Measurements from ENCODE around the gene PMPCA.

Gene PMPCA

DNA sequence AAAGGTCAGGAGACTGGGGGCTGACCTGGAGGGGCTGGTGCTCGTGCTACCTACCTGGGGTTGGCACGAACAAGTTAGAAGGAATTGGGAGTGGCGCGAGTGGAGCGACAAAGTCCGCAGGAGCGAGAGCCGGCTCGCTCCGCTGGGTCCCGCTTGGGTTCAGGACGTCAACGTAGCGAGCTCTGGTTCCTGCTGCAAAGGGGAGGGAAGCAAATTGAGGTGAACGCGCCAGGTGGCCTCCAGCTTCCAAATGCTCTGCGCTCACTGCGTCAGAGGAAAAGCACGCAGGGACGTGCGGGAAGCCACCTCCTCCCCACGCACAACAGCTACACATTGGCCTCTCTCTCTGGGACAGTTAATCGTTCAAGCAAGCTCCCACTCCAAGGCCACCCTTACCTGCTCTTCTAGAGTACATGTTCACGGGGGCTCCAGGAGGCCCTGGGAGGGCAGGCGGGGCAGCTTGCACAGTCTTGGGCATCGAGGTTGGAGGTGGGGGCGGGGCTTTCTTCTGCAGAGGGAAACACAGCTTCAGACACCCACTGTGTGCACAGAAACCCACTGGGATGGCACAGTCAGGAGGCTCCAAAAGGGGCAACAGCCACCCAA is 36.8 kb downstream of the PMPCA start:
- Histone ChIP-seq H3K4me1 (ENCODE audit: control insufficient read depth, insufficient read depth, low read length) (no peaks in the 10 kb centered on the region), H3K9me3 (ENCODE audit: control insufficient read depth, low read length) (no peaks in the 10 kb centered on the region), H3K4me3 (ENCODE audit: low read length) (no peak overlapping the region), H3K36me3 (ENCODE audit: control insufficient read depth, insufficient read depth, low read length) (peaks cover 24% of the 10 kb centered on the region), H3K27me3 (ENCODE audit: control insufficient read depth, insufficient read depth, low read length) (no peaks in the 10 kb centered on the region), H3K9ac (ENCODE audit: low read length) (no peak overlapping the region)

- no peak overlapping the region for H3K9ac ChIP-seq (ENCODE audit: low read length)
- no peaks in the 10 kb centered on the region for H3K27me3 ChIP-seq (ENCODE audit: control insufficient read depth, insufficient read depth, low read length)
- no peak overlapping the region for H3K4me3 ChIP-seq (ENCODE audit: low read length)
- no peaks in the 10 kb centered on the region for H3K9me3 ChIP-seq (ENCODE audit: control insufficient read depth, low read length)
- H3K36me3 ChIP-seq (ENCODE audit: control insufficient read depth, insufficient read depth, low read length): peaks cover 26% of the 10 kb centered on the region
- H3K4me1 ChIP-seq (ENCODE audit: control insufficient read depth, insufficient read depth, low read length): no peaks in the 10 kb centered on the region
Measured at GRCh38 chr9:136448655-136449054, 38.2 kb downstream of the PMPCA start.

- Histone ChIP-seq H3K4me3 (ENCODE audit: low read length) (no peak overlapping the region), H3K27me3 (ENCODE audit: control insufficient read depth, insufficient read depth, low read length) (no peaks in the 10 kb centered on the region), H3K36me3 (ENCODE audit: control insufficient read depth, insufficient read depth, low read length) (peaks cover 53% of the 10 kb centered on the region), H3K9ac (ENCODE audit: low read length) (no peak overlapping the region), H3K4me1 (ENCODE audit: control insufficient read depth, insufficient read depth, low read length) (no peaks in the 10 kb centered on the region), H3K9me3 (ENCODE audit: control insufficient read depth, low read length) (no peaks in the 10 kb centered on the region)
Measured at GRCh38 chr9:136451221-136451877, 40.9 kb downstream of the PMPCA start.

- Histone ChIP-seq H3K4me3 (ENCODE audit: low read length) (no peak overlapping the region), H3K9ac (ENCODE audit: low read length) (no peak overlapping the region), H3K4me1 (ENCODE audit: control insufficient read depth, insufficient read depth, low read length) (no peaks in the 10 kb centered on the region), H3K36me3 (ENCODE audit: control insufficient read depth, insufficient read depth, low read length) (peaks cover 55% of the 10 kb centered on the region), H3K9me3 (ENCODE audit: control insufficient read depth, low read length) (no peaks in the 10 kb centered on the region), H3K27me3 (ENCODE audit: control insufficient read depth, insufficient read depth, low read length) (no peaks in the 10 kb centered on the region)
Measured at GRCh38 chr9:136453326-136453725, 42.9 kb downstream of the PMPCA start.

DNA sequence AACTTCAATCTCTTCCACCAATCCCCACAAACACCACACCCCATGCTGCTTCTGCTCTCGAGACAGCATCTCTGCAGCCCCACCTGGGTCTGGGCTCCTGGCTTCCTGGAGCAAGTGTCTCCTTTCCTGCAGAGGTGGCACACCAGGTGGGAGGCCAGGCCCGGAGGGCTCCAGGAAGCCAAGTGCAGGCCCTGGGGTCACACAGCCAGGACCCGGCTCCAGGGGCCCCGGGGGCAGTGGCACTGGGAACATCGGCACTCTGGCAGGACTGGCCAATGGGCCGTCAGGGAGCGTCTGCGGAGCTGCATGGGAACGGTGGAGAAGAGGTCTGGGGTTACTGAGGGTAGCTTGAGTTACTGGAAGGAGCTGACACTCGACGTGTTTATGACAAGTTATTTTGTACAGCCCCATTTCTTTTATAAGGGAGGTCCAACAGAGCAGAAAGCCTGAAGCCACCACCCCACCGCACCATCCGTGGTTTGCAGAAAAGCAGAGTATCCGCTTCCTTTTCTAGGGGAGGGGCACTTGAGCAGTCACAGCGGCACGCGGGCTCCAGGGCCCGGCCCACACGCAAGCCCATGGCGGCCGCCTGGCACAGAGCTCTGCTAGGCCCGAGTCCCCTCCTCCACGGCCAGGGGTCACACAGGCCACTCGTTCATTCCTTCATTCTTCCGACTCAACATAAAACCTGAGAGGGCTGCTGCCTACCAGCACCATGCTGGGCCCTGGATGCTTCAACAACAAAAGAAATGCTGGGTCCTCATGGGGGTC is 43.8 kb downstream of the PMPCA start:
- H3K27me3 ChIP-seq (ENCODE audit: control insufficient read depth, insufficient read depth, low read length): no peaks in the 10 kb centered on the region
- peaks cover 55% of the 10 kb centered on the region for H3K36me3 ChIP-seq (ENCODE audit: control insufficient read depth, insufficient read depth, low read length)
- H3K4me1 ChIP-seq (ENCODE audit: control insufficient read depth, insufficient read depth, low read length): no peaks in the 10 kb centered on the region
- H3K9me3 ChIP-seq (ENCODE audit: control insufficient read depth, low read length): no peaks in the 10 kb centered on the region
- H3K9ac ChIP-seq (ENCODE audit: low read length): no peak overlapping the region
- H3K4me3 ChIP-seq (ENCODE audit: low read length): no peak overlapping the region

- Histone ChIP-seq H3K4me3 (ENCODE audit: low read length) (no peak overlapping the region), H3K36me3 (ENCODE audit: control insufficient read depth, insufficient read depth, low read length) (peaks cover 57% of the 10 kb centered on the region), H3K9ac (ENCODE audit: low read length) (no peak overlapping the region), H3K27me3 (ENCODE audit: control insufficient read depth, insufficient read depth, low read length) (no peaks in the 10 kb centered on the region), H3K4me1 (ENCODE audit: control insufficient read depth, insufficient read depth, low read length) (no peaks in the 10 kb centered on the region), H3K9me3 (ENCODE audit: control insufficient read depth, low read length) (no peaks in the 10 kb centered on the region)
Measured at GRCh38 chr9:136455043-136456002, 44.9 kb downstream of the PMPCA start.

DNA sequence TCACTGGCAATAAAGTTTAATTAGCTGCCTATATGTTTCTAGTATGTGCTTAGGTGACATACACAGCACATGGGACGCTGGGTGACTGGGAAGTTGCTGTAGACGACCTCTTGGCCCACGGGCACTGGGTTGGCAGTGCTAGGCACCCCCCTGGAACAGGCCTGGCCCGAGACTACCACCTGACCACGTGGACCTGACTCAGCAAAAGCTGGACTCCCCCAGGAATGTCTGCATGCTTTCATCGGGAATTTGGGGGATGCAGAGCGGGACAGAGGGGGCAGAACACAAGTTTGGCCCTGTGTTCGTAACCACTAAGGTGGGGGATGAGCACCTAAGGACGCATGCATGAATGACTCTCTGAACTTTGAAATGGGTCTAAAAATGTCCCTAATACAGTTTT is 45.8 kb downstream of the PMPCA start:
- Histone ChIP-seq H3K27me3 (ENCODE audit: control insufficient read depth, insufficient read depth, low read length) (no peaks in the 10 kb centered on the region), H3K4me1 (ENCODE audit: control insufficient read depth, insufficient read depth, low read length) (no peaks in the 10 kb centered on the region), H3K36me3 (ENCODE audit: control insufficient read depth, insufficient read depth, low read length) (peaks cover 56% of the 10 kb centered on the region), H3K9ac (ENCODE audit: low read length) (no peak overlapping the region), H3K9me3 (ENCODE audit: control insufficient read depth, low read length) (no peaks in the 10 kb centered on the region), H3K4me3 (ENCODE audit: low read length) (no peak overlapping the region)

- H3K36me3 ChIP-seq (ENCODE audit: control insufficient read depth, insufficient read depth, low read length): peaks cover 58% of the 10 kb centered on the region
- no peaks in the 10 kb centered on the region for H3K27me3 ChIP-seq (ENCODE audit: control insufficient read depth, insufficient read depth, low read length)
- H3K9me3 ChIP-seq (ENCODE audit: control insufficient read depth, low read length): no peaks in the 10 kb centered on the region
- H3K9ac ChIP-seq (ENCODE audit: low read length): no peak overlapping the region
- H3K4me3 ChIP-seq (ENCODE audit: low read length): no peak overlapping the region
- H3K4me1 ChIP-seq (ENCODE audit: control insufficient read depth, insufficient read depth, low read length): no peaks in the 10 kb centered on the region
Measured at GRCh38 chr9:136457326-136457725, 46.9 kb downstream of the PMPCA start.

DNA sequence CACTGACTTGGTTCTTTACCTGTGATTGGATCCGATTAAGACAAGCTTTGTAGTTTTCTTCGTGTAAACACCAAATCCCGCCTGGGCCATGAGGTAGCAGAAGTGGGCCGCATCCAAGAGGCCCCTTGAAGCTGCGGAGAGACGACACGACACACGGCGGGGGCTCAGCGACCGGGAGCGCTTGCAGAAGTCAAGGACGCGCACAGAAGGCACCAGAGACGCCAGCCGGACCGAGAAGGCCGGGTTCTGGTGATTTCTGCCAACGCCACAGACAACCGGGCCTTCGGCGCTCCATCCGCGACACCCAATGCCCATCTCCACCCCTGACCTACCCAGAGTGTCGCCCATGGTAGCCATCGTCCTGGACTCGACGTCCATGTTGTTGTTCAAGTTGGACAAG is 49.0 kb downstream of the PMPCA start:
- Histone ChIP-seq H3K4me1 (ENCODE audit: control insufficient read depth, insufficient read depth, low read length) (no peaks in the 10 kb centered on the region), H3K9me3 (ENCODE audit: control insufficient read depth, low read length) (no peaks in the 10 kb centered on the region), H3K27me3 (ENCODE audit: control insufficient read depth, insufficient read depth, low read length) (no peaks in the 10 kb centered on the region), H3K36me3 (ENCODE audit: control insufficient read depth, insufficient read depth, low read length) (peaks cover 64% of the 10 kb centered on the region), H3K9ac (ENCODE audit: low read length) (no peak overlapping the region), H3K4me3 (ENCODE audit: low read length) (no peak overlapping the region)

- no peaks in the 10 kb centered on the region for H3K27me3 ChIP-seq (ENCODE audit: control insufficient read depth, insufficient read depth, low read length)
- no peak overlapping the region for H3K4me3 ChIP-seq (ENCODE audit: low read length)
- no peaks in the 10 kb centered on the region for H3K4me1 ChIP-seq (ENCODE audit: control insufficient read depth, insufficient read depth, low read length)
- H3K9me3 ChIP-seq (ENCODE audit: control insufficient read depth, low read length): no peaks in the 10 kb centered on the region
- peaks cover 49% of the 10 kb centered on the region for H3K36me3 ChIP-seq (ENCODE audit: control insufficient read depth, insufficient read depth, low read length)
- no peak overlapping the region for H3K9ac ChIP-seq (ENCODE audit: low read length)
Measured at GRCh38 chr9:136460772-136461325, 50.4 kb downstream of the PMPCA start.

DNA sequence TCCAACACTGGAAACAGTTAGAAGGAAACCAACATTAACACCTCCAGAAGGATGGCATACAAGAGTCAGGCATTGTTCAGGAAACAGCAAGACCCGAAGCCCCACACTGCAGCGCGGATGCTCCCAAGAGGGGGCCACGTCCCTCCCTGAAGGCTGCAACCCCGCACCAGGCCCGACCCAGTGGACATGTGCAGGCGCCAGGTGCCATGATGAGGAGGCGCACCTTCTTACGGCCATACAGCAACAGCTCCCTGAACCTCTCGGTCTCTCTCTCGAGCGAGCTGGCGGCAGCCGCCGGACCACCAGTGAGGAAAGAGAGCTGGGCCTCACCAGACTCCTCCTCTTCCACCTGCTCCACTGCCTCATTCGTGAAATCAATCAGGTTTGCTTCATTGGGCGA is 52.2 kb downstream of the PMPCA start:
- no peaks in the 10 kb centered on the region for H3K4me1 ChIP-seq (ENCODE audit: control insufficient read depth, insufficient read depth, low read length)
- H3K9ac ChIP-seq (ENCODE audit: low read length): no peak overlapping the region
- H3K9me3 ChIP-seq (ENCODE audit: control insufficient read depth, low read length): no peaks in the 10 kb centered on the region
- H3K27me3 ChIP-seq (ENCODE audit: control insufficient read depth, insufficient read depth, low read length): no peaks in the 10 kb centered on the region
- no peak overlapping the region for H3K4me3 ChIP-seq (ENCODE audit: low read length)
- H3K36me3 ChIP-seq (ENCODE audit: control insufficient read depth, insufficient read depth, low read length): peaks cover 45% of the 10 kb centered on the region
